H1 (cell line): ENCODE results near the gene RPS5. TPM values are rescaled to one million over a fixed set of nuclear protein-coding genes. Genes with fewer than 3 reads are reported as not detected.

Experiments used
- CTCF ChIA-PET: fragments of 300-600 bp; sonication (Branson Sonifier 250); formaldehyde crosslinking; loops from one replicate; lab custom pipeline; 2021; ENCODE audit not compliant: partially characterized antibody; lab: Charles Lee
- POLR2A ChIA-PET: fragments of 300-600 bp; sonication (Branson Sonifier 250); formaldehyde crosslinking; loops from one replicate; lab custom pipeline; 2021; ENCODE audit warnings: inconsistent platforms; ENCODE audit not compliant: partially characterized antibody; lab: Charles Lee
- DNase-seq, 2 experiments: peaks; one replicate each; pipeline versions ENCODE4 v3.0.0 to v3.0.0-alpha.2; 2010 to 2022; ENCODE audit warnings: low spot score in 2 of 2, low read depth in 1 of 2, mixed read lengths in 1 of 2
- FAIRE-seq: peaks from 2 replicates; lab custom pipeline; 2011; peaks lifted over from hg19 to GRCh38; lab: Jason Lieb, UNC
- H2AFZ ChIP-seq: 2 replicates; pipeline ENCODE4 v1.8.1; 2012; ENCODE audit warnings: low read length, inconsistent platforms
- H2AK5ac ChIP-seq: 2 replicates; pipeline ENCODE4 v1.6.1; 2013; ENCODE audit warnings: low read depth, low read length
- H2BK120ac ChIP-seq: replicated peaks from 2 replicates; pipeline ENCODE3; 2013; ENCODE audit warnings: low read depth, low read length, inconsistent platforms
- H2BK12ac ChIP-seq: 2 replicates; pipeline ENCODE4 v1.6.1; 2013; ENCODE audit warnings: low read depth, low read length
- H2BK15ac ChIP-seq: 2 replicates; pipeline ENCODE4 v1.6.1; 2013; ENCODE audit warnings: low read length
- H2BK20ac ChIP-seq: 2 replicates; pipeline ENCODE4 v1.6.1; 2013; ENCODE audit warnings: low read length
- H2BK5ac ChIP-seq: 2 replicates; pipeline ENCODE4 v1.6.1; 2013; ENCODE audit warnings: low read depth, low read length
- H3K14ac ChIP-seq: 2 replicates; pipeline ENCODE4 v1.6.1; 2013; ENCODE audit warnings: inconsistent platforms; ENCODE audit not compliant: insufficient read length
- H3K18ac ChIP-seq: 2 replicates; pipeline ENCODE4 v1.6.1; 2013; ENCODE audit warnings: low read length; ENCODE audit errors: extremely low read depth
- H3K23ac ChIP-seq: 2 replicates; pipeline ENCODE4 v1.6.1; 2013; ENCODE audit warnings: inconsistent platforms; ENCODE audit not compliant: insufficient read length
- H3K23me2 ChIP-seq: 2 replicates; pipeline ENCODE4 v1.6.1; 2013; ENCODE audit warnings: low read depth, low read length
- H3K27ac ChIP-seq: 2 replicates; pipeline ENCODE4 v1.6.1; 2011; ENCODE audit warnings: low read depth, low read length, inconsistent platforms
- H3K27me3 ChIP-seq, 4 experiments: replicated peaks in 1 of 4; 1 replicate in 1 of 4; 2 replicates in 3 of 4; pipeline versions ENCODE4 v1.6.1 to v1.8.1; 2011 to 2013; ENCODE audit warnings: low read length in 3 of 4, mild to moderate bottlenecking in 3 of 4, inconsistent platforms in 2 of 4, mixed read lengths in 2 of 4, moderate library complexity in 1 of 4; ENCODE audit not compliant: control insufficient read depth in 3 of 4, insufficient read depth in 3 of 4; ENCODE audit errors: extremely low read depth in 1 of 4
- H3K36me3 ChIP-seq, 4 experiments: 2 replicates each; pipeline versions ENCODE4 v1.6.1 to v1.8.1; 2011 to 2013; ENCODE audit warnings: mild to moderate bottlenecking in 4 of 4, low read length in 3 of 4, moderate library complexity in 2 of 4, control low read depth in 1 of 4, inconsistent platforms in 1 of 4; ENCODE audit not compliant: insufficient read depth in 4 of 4, control insufficient read depth in 2 of 4
- H3K4ac ChIP-seq: replicated peaks from 2 replicates; pipeline ENCODE3; 2013; ENCODE audit warnings: low read length, low read depth, mixed read lengths, inconsistent platforms; ENCODE audit not compliant: insufficient read length
- H3K4me1 ChIP-seq, 4 experiments: replicated peaks in 1 of 4; 1 replicate in 1 of 4; 2 replicates in 3 of 4; pipeline versions ENCODE4 v1.6.1 to v1.8.1; 2011 to 2013; ENCODE audit warnings: low read length in 3 of 4, inconsistent platforms in 2 of 4, mixed read lengths in 1 of 4; ENCODE audit not compliant: insufficient read depth in 4 of 4, control insufficient read depth in 3 of 4
- H3K4me2 ChIP-seq, 2 experiments: 2 replicates each; pipeline versions ENCODE4 v1.6.1 to v1.8.1; 2011 to 2013; ENCODE audit warnings: low read depth in 2 of 2, low read length in 2 of 2, control low read depth in 1 of 2, inconsistent platforms in 1 of 2, mild to moderate bottlenecking in 1 of 2; ENCODE audit not compliant: insufficient read depth in 1 of 2
- H3K4me3 ChIP-seq, 4 experiments: fragments of 200-600, 300-600 bp in 1 of 4; sonication (generic), shearing (Covaris generic), sonication (Bioruptor Twin) in 1 of 4; 2 replicates each; pipeline versions ENCODE4 v1.5.1 to v1.8.1; 2011 to 2016; ENCODE audit warnings: low read length in 4 of 4, low read depth in 3 of 4, control low read depth in 2 of 4, inconsistent platforms in 2 of 4, mild to moderate bottlenecking in 2 of 4, mixed read lengths in 1 of 4, moderate library complexity in 1 of 4; ENCODE audit not compliant: insufficient read depth in 2 of 4; ENCODE audit errors: extremely low read depth in 1 of 4
- H3K56ac ChIP-seq: replicated peaks from 2 replicates; pipeline ENCODE3; 2013; ENCODE audit warnings: low read depth, mild to moderate bottlenecking, mixed read lengths, low read length, inconsistent platforms; ENCODE audit not compliant: insufficient read length
- H3K79me1 ChIP-seq: 2 replicates; pipeline ENCODE4 v1.6.1; 2013; ENCODE audit warnings: low read depth, low read length, control low read depth
- H3K79me2 ChIP-seq, 2 experiments: 2 replicates each; pipeline versions ENCODE4 v1.6.1 to v1.8.1; 2012 to 2013; ENCODE audit warnings: low read length in 2 of 2, mild to moderate bottlenecking in 2 of 2, inconsistent platforms in 1 of 2; ENCODE audit not compliant: insufficient read depth in 2 of 2, control insufficient read depth in 1 of 2
- H3K9ac ChIP-seq, 4 experiments: replicated peaks in 1 of 4; 1 replicate in 1 of 4; 2 replicates in 3 of 4; pipeline versions ENCODE4 v1.6.1 to v1.8.1; 2011 to 2013; ENCODE audit warnings: low read depth in 3 of 4, low read length in 3 of 4, control low read depth in 2 of 4, mild to moderate bottlenecking in 2 of 4, moderate library complexity in 2 of 4, inconsistent platforms in 1 of 4; ENCODE audit errors: extremely low read depth in 1 of 4
- H3K9me3 ChIP-seq, 2 experiments: 2 replicates each; pipeline versions ENCODE4 v1.6.1 to v1.8.1; 2012 to 2013; ENCODE audit warnings: mild to moderate bottlenecking in 2 of 2, moderate library complexity in 2 of 2, control low read depth in 1 of 2, inconsistent platforms in 1 of 2, low read depth in 1 of 2, low read length in 1 of 2, mixed read lengths in 1 of 2; ENCODE audit not compliant: insufficient read depth in 2 of 2
- H4K20me1 ChIP-seq, 2 experiments: replicated peaks in 1 of 2; 2 replicates each; pipeline versions ENCODE3 to v1.8.1; 2011 to 2013; ENCODE audit warnings: inconsistent platforms in 2 of 2, low read length in 2 of 2, mild to moderate bottlenecking in 1 of 2; ENCODE audit not compliant: insufficient read depth in 2 of 2, control insufficient read depth in 1 of 2
- H4K5ac ChIP-seq: 2 replicates; pipeline ENCODE4 v1.6.1; 2013; ENCODE audit warnings: low read length, low read depth, mixed read lengths, inconsistent platforms; ENCODE audit not compliant: insufficient read length
- H4K8ac ChIP-seq: 2 replicates; pipeline ENCODE4 v1.8.0; 2013; ENCODE audit warnings: mild to moderate bottlenecking, moderate library complexity, low read length, inconsistent platforms; ENCODE audit not compliant: insufficient read depth; ENCODE audit errors: extremely low read depth
- H4K91ac ChIP-seq: replicated peaks from 2 replicates; pipeline ENCODE3; 2013; ENCODE audit warnings: low read length, mixed read lengths, inconsistent platforms; ENCODE audit not compliant: insufficient read length
- CREB1 ChIP-seq: IDR thresholded peaks from 2 replicates; pipeline ENCODE4 v1.6.1; 2012; ENCODE audit warnings: inconsistent platforms
- HDAC2 ChIP-seq, 2 experiments: fragments of 300-600 bp in 1 of 2; sonication (generic) in 1 of 2; IDR thresholded peaks; 2 replicates each; pipeline ENCODE4 v1.6.1; 2011 to 2012; ENCODE audit warnings: low read depth in 2 of 2, low read length in 2 of 2, mild to moderate bottlenecking in 2 of 2, moderate library complexity in 2 of 2, borderline replicate concordance in 1 of 2, inconsistent platforms in 1 of 2
- WGBS, 2 experiments: shearing (Covaris generic) in 1 of 2; methylation state at CpG; one replicate each; pipeline versions ENCODE4 v1.1.6 to v1.1.7; 2013 to 2015; ENCODE audit warnings: low lambda C conversion rate in 2 of 2, mixed read lengths in 2 of 2, inconsistent platforms in 1 of 2, low coverage in 1 of 2, missing lambda C conversion rate in 1 of 2; ENCODE audit not compliant: insufficient replicate concordance in 2 of 2, insufficient coverage in 1 of 2, insufficient read length in 1 of 2; ENCODE audit errors: extremely low coverage in 1 of 2, missing lambda C conversion rate in 1 of 2; 5-methylcytosine and 5-hydroxymethylcytosine counted together
- polyA plus RNA-seq, 7 experiments: library from polyadenylated mRNA; depleted of rRNA in 3 of 7; stranded (reverse) in 5 of 7; unstranded in 2 of 7; fragments of >200 nt in 5 of 7; fragments of 200-250 nt in 2 of 7; gene quantifications; 1 replicate in 5 of 7; 2 replicates in 1 of 7; 4 replicates in 1 of 7; pipeline versions ENCODE4 v1.2.1 to v1.2.3, GENCODE V29; 2011 to 2013; ENCODE audit warnings: missing spikeins in 2 of 7, mixed read lengths in 2 of 7
- total RNA-seq: library from RNA; stranded (reverse); fragmentation: NEBNext Ultra II Directional; extraction: Animal tissue kit (Norgen Biotek cat#: 25700); gene quantifications from 2 replicates; pipeline ENCODE4 v1.2.1, GENCODE V29; 2021

Gene RPS5
- total and polyA plus RNA-seq, 2 of the 8 experiments (the other 6 are each of a cell fraction or from before 2014, with no cell fraction given) = 1,557 to 5,731 TPM

- 62% methylated on average over 18 of the region's 23 CpGs; no CpG with 5 or more reads in 1 of the 2 experiments for WGBS, 2 experiments
- Histone ChIP-seq H3K36me3 (no peaks in the 10 kb centered on the region), H3K56ac (no peak overlapping the region), H3K4me3 (peak overlapping the region; percentile 75 to 84 (median 78)), H2BK15ac (no peak overlapping the region), H3K14ac (no peak overlapping the region), H4K5ac (no peak overlapping the region), H4K8ac (no peak overlapping the region; the same call in 1 of the 2 replicates), H2BK12ac (0 out of 2 replicates have a peak overlapping the region, but pooled peaks have one; percentile 27), H2AFZ (no peak overlapping the region), H3K4ac (peak overlapping the region; percentile 69), H3K23ac (no peak overlapping the region), H2BK120ac (no peak overlapping the region), H2AK5ac (no peak overlapping the region), H3K9me3 (no peaks in the 10 kb centered on the region), H3K18ac (no peak overlapping the region), H3K79me2 (no peaks in the 10 kb centered on the region), H3K79me1 (no peaks in the 10 kb centered on the region; the same call in 1 of the 2 replicates), H2BK20ac (no peak overlapping the region), H4K20me1 (peaks cover 0 to 1% of the 10 kb centered on the region in 2 experiments), H3K27ac (no peak overlapping the region), H3K4me1 (peaks cover 0 to 17% (median 9%) of the 10 kb centered on the region in 4 experiments; a peak in 4 of 7 replicates), H3K27me3 (peaks cover under 1 to 16% (median 8%) of the 10 kb centered on the region in 4 experiments; a peak in 6 of 7 replicates), H3K9ac (no peak overlapping the region), H4K91ac (no peak overlapping the region), H3K4me2 (peak overlapping the region; percentile 50 to 68), H2BK5ac (no peak overlapping the region), H3K23me2 (peaks cover 5% of the 10 kb centered on the region)
- POLR2A ChIA-PET = interaction anchor here (0.6 to 1.0 kb wide), 3 partner anchors 12 to 611 kb away, joined by 3 to 5 read pairs (median 3); no protein-coding TSS in a partner anchor
- no peak for FAIRE-seq
- DNase-seq = no peak
- TF ChIP-seq CREB1 (no peak), HDAC2 (IDR thresholded peaks at IDR 0.05; ENCODE audit: borderline replicate concordance in 1 of 2, low read depth in 2 of 2, low read length in 2 of 2) (0 out of 4 replicates have a peak, but pooled peaks of 1 of the 2 experiments have one; percentile 11)
- CTCF ChIA-PET = no interaction called here
These were observed 14.9 kb downstream of the RPS5 start for GRCh38 chr19:58401840-58402421.
